GM23248 (cell line): ENCODE data around the gene SPP1.

ENCODE experiments used
- EZH2 ChIP-seq: fragments of 200-600 bp; sonication (generic); IDR thresholded peaks from 2 replicates; pipeline ENCODE4 v1.6.1; 2018; ENCODE audit warnings: antibody characterized with exemption, mild to moderate bottlenecking; ENCODE audit not compliant: insufficient read depth, poor library complexity, severe bottlenecking
- EZH2phosphoT487 ChIP-seq: fragments of 200-600 bp; sonication (generic); IDR thresholded peaks from 2 replicates; pipeline ENCODE4 v1.6.1; 2018; ENCODE audit warnings: antibody characterized with exemption, moderate library complexity, mild to moderate bottlenecking, low read depth; ENCODE audit not compliant: insufficient read depth

DNA sequence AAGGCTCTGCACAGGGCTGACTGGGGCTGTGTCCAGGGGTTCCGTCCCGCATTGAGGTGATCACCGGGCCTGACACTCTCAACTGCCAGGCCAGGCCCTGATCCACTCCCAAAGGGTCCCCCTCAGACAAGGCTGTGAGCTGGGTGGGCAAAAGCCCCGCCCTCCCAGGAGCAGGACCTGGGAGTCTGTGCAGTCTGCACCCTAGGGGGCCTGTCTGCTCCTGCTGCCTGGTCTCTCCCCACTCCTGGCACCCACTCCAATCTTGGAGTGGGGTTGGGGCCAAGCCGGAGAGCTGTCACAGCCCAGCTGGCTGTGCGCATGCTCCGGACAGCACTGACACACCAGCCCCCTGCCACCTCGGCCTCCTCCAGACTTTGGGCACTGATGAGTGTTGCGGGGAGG, 9.4 kb upstream of the SPP1 start:
- TF ChIP-seq EZH2 (no peak), EZH2phosphoT487 (no peak)
